ENCODE results near the gene SDK1. TPM values are rescaled to one million over a fixed set of nuclear protein-coding genes. Genes with fewer than 3 reads are reported as not detected.
"Not testable (repeated sequence)": the region's sequence is repeated elsewhere in the genome, so short reads cannot be mapped to it uniquely, and the experiment has no call there.

SDK1 gene
- total RNA-seq, 4 donors from 2014 or later: under 0.01 to 16.2 (median 7.2) TPM

DNA sequence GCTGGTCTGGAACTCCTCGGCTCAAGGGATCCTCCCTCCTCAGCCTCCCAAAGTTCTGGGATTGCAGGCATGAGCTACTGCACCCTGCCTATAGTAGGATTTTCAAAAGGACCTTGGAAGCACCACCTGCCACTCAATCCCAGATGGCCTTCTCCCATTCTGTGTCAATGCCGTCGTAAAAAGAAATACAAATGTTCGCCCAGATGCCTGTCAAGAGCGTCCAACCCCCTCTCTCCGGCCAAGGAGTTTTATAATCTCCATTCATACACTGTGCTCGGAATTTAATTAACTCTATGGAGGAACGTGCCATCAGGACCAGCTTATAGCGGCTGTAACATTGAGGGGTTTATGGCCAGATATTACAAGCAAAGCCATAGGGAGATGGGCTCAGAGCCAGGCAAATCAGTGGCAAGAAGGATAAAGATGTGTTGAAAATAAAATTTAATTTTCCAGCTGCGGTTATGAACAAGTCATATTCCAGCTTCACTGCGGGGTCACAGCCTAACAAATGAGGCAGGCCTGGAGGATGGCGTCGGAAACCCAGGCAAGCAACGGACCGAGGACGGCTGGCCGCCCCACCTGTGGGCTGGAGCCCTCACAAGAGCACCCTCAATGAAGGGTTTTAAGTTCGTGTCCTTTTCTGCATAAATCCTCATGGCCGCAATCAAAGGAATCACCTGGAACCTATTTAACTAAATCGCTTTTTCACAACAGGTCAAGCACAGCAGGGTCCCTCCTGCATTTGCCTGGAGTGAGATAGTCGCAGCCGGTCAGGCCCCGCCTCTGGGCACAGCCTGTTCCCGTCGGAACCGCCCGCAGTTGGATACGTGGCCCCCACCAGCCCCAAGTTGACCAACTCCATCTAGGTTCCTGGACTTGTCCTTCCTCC is 1006.5 kb downstream of the SDK1 start:
- intact Hi-C loops (cut with DNase I; ENCODE audit: low total_unique reads): no loop called here

DNA sequence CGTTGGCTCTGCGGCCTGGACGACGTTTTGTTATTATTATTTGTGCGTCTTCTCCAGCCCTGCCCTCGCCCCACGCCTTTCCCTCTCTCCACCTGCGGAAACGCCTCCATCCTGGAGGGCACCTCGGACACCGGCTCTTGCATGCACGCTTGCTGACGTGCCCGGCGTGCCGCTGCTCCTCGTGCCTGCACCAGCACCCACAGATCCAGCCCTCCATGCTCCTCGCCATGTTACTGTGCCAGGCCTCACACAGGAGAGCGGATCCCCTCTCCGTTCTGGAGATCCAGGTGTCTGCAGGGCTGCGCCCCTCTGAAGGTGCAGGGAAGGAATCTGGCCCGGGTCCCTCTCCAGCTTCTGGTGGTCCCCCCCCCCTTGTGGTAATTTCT is 1007.1 kb downstream of the SDK1 start:
- TF ChIP-seq, protein P1, sequence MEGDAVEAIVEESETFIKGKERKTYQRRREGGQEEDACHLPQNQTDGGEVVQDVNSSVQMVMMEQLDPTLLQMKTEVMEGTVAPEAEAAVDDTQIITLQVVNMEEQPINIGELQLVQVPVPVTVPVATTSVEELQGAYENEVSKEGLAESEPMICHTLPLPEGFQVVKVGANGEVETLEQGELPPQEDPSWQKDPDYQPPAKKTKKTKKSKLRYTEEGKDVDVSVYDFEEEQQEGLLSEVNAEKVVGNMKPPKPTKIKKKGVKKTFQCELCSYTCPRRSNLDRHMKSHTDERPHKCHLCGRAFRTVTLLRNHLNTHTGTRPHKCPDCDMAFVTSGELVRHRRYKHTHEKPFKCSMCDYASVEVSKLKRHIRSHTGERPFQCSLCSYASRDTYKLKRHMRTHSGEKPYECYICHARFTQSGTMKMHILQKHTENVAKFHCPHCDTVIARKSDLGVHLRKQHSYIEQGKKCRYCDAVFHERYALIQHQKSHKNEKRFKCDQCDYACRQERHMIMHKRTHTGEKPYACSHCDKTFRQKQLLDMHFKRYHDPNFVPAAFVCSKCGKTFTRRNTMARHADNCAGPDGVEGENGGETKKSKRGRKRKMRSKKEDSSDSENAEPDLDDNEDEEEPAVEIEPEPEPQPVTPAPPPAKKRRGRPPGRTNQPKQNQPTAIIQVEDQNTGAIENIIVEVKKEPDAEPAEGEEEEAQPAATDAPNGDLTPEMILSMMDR (IDR thresholded peaks at IDR 0.05): no peak
- TF ChIP-seq POLR2A (IDR thresholded peaks at IDR 0.05): no peak
- no peaks in the 10 kb centered on the region for H3K27me3 ChIP-seq
- intact Hi-C loops (cut with DNase I; ENCODE audit: low total_unique reads): no loop called here

More for the DNA sequence above, 1006.5 kb downstream of the SDK1 start:
- DNase-seq: no peak
- Histone ChIP-seq H3K36me3 (no peaks in the 10 kb centered on the region), H3K9me3 (no peaks in the 10 kb centered on the region), H3K4me3 (no peak overlapping the region), H3K27me3 (no peaks in the 10 kb centered on the region), H3K4me1 (no peaks in the 10 kb centered on the region), H3K27ac (no peak overlapping the region)
- no peak for TF ChIP-seq POLR2A (IDR thresholded peaks at IDR 0.05)
- TF ChIP-seq, protein P1 (IDR thresholded peaks at IDR 0.05): no peak

DNA sequence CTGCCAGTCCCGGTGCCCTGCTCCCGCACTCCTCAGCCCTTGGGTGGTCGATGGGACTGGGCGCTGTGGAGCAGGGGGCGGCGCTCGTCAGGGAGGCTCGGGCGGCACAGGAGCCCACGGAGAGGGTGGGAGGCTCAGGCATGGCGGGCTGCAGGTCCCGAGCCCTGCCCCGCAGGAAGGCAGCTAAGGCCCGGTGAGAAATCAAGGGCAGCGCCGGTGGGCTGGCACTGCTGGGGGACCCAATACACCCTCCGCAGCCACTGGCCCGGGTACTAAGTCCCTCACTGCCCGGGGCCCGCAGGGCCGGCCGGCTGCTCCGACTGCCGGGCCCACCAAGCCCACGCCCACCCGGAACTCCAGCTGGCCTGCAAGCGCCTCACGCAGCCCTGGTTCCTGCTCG is 1012.9 kb downstream of the SDK1 start:
- intact Hi-C loops (cut with DNase I; ENCODE audit: low total_unique reads); H3K27me3 ChIP-seq: not testable (repeated sequence)

More for the DNA sequence above, 1007.1 kb downstream of the SDK1 start:
- Histone ChIP-seq H3K4me1 (no peaks in the 10 kb centered on the region), H3K9me3 (no peaks in the 10 kb centered on the region), H3K27ac (no peak overlapping the region), H3K36me3 (no peaks in the 10 kb centered on the region), H3K4me3 (no peak overlapping the region)
- no peak for DNase-seq

DNA sequence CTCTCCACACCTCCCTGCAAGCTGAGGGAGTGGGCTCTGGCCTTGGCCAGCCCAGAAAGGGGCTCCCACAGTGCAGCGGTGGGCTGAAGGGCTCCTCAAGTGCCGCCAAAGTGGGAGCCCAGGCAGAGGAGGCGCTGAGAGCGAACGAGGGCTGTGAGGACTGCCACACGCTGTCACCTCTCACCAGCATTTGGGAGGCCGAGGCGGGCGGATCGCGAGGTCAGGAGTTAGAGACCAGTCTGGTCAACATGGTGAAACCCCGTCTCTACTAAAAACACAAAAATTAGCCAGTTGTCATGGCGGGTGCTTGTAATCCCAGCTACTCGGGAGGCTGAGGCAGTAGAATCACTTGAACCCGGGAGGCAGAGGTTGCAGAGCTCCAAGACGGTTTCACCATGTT is 1013.3 kb downstream of the SDK1 start:
- H3K27ac ChIP-seq; H3K36me3 ChIP-seq; intact Hi-C loops (cut with DNase I; ENCODE audit: low total_unique reads); H3K27me3 ChIP-seq; H3K4me3 ChIP-seq; H3K4me1 ChIP-seq; DNase-seq; H3K9me3 ChIP-seq: not testable (repeated sequence)

More for the DNA sequence above, 1012.9 kb downstream of the SDK1 start:
- H3K9me3 ChIP-seq, H3K27ac ChIP-seq, H3K4me3 ChIP-seq, DNase-seq, H3K4me1 ChIP-seq, H3K36me3 ChIP-seq: not testable (repeated sequence)

Data from uterus (tissue), 4 donors.